T-helper 9 cell (primary cell): ENCODE results near the gene ARPIN.
"Not testable (repeated sequence)": the region's sequence is repeated elsewhere in the genome, so short reads cannot be mapped to it uniquely, and the experiment has no call there.

Experiments
- DNase-seq: peaks from one replicate; pipeline ENCODE4 v3.0.0-alpha.2; 2020
- total RNA-seq, 2 donors: gene quantifications; one replicate each; lab custom pipeline; 2026; lab: John Stamatoyannopoulos, UW

Gene ARPIN
- total RNA-seq: 0.07 to 0.24 reads per million in 2 donors

DNA sequence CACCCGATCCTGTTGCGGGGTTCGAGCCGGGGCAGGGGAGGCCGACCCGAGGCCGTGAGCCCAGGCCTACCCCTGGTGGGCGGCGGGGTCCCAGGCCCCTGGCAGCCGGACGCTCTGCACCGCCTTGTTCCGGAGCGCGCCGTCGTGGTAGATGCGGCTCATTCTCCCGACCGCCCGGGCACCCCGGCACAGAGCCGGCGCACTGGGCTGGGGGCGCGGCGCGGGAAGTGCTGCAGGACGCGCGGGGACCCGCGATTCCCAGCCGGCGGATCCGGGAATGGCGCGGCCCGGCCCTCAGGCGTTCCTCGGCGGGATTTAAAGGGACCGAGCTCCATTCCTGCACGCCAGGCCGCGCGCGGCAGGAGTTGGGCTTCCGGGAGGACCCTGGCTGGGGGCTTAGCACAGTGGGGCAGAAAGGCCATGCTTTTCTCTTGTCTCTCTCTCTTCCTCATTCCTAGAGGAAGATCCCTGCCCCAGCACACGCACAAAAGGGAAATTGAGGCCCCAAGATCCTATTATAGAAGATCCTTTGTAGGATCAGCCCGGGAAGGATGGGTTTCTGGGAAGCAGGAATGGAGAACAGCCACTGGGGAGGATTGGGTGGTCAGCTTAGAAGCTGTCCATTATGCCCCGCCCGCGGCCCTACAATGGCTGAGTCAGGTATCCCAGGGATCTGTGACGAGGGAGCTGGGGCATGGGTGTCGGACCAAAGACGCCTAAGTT is at the start of gene ARPIN:
ARPIN (minus strand) TSS at position 279 of the 723 bp plus-strand sequence; CDS start at position 162, 117 bp downstream.
- no peak for DNase-seq

DNA sequence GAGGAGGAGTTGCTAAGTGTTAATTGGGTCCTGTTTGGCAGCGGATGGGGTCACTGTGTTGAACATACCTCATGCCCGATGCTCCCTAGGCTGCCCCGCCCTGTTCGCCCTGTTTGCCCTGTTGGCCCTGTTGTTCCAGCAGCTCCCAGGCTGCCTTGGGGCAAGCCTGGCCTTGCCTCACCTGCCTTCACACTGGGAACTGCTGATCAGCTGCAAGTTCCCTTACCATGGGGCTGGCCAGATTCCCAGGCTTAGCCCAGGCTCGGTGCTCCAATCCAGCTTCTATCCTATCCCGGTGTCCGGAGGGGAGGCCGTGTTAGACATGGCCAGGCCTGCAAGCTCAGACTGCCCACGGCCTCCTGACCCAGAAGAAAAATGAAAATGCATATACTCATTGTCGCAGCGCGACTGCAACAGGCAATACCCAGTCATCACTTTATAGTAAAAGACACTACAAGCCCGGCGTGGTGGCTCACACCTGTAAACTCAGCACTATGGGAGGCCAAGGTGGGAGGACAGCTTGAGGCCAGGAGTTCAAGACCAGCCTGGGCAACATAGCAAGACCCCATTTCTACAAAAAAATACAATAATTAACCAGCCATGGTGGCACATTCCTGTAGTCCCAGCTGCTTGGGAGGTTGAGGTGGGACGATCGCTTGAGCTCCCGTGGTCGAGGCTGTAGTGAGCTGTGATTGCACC is 45.5 kb upstream of the ARPIN start:
- no peak for DNase-seq

DNA sequence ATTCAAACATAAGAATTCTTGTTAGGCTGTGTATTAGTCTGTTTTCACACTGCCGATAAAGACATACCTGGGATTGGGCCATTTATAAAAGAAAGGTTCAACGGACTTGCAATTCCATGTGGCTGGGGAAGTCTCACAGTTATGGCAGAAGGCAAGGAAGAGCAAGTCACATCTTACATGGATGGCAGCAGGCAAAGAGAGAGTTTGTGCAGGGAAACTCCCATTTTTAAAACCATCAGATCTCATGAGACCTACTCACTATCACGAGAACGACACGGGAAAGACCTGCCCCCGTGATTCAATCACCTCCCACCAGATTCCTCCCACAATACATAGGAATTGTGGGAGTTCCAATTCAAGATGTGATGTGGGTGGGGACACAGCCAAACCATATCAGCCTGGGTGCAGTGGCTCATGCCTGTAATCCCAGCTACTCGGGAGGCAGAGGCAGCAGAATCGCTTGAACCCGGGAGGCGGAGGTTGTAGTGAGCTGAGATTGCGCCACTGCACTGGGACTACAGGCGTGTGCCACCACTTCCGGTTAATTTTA is 42.8 kb upstream of the ARPIN start:
- DNase-seq: not testable (repeated sequence)

DNA sequence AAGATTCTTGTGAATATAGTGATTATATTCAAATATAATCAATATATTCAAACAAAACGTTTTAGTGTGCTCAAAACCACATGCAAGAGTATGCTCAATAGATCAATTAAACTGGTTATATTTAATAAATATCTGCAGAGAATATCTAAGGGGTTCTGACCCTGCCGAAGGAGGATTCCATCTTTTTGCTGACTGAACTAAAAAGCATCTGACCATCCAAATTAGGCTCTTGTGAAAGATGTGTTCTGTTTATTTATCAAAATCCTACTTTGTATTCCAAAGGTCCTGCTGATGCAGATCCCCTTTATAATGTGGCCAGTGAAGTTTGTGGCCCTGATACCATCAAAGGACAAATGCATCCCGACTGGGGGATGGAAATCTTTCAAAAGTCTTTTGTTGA is 41.8 kb upstream of the ARPIN start:
- no peak for DNase-seq

DNA sequence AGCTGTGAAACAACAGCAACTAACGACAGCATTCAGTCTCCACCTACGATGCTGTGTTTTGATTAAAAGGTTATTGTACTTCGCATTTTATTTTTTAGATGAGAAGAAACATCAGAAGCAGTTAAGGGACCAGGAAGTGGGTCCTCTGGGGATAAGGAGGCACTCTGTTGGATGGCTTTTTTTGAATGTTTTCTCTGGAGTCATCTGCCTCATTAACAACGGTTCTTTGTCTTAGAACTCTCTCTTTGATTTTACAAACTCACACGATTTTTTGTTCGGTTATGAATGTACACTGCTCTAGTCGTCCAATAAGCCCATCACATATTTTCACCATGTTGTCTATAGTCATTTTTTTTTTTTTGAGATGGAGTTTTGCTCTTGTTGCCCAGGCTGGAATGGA is 36.0 kb upstream of the ARPIN start:
- DNase-seq: no peak

DNA sequence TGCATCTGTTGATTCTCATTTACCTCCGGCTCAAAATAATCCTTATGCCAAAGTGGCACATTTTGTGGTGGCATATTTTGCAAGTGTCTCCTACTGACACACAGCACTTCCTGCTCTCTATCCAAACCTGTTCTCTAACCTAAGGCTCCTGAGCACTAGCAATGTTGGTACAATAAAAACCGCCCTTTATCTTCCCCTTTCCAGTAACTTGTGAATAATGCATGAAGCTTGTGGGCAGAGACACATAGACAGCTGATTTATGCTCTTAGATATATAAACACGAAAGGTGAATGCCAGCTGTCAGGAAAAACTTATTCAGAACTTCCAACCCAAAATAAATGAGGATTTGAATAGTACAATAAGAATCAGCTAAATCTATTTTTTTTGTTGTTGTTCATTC is 34.6 kb upstream of the ARPIN start:
- DNase-seq: no peak

DNA sequence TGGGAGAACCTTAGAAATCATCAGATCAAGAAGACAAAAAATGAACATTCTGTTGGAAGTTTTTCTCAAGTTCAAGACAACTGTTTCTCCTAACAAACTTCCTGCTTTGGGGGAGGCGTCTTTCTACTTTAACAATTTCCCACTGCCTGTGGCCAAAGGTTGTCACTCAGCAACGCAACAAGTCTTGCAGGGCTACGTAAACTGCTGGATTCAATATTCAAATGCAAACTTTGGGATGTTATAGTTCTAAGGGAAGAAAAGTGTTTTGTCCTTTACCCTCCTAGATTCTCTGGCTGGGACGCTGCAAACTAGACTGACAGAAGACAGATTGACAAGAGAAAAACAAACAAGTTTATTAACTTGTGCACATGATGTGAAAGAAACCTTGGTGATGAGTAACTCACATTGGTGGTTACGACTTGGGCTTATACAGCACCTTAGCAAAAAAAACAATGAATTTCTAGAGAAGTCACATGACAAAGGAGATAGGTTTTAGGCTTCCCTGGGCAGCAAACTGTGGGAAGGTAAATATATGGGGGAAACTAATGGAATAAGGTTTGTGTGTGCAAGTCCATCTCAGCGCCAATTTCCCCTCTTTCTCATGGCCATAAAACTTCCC is 34.0 kb upstream of the ARPIN start:
- DNase-seq: no peak

DNA sequence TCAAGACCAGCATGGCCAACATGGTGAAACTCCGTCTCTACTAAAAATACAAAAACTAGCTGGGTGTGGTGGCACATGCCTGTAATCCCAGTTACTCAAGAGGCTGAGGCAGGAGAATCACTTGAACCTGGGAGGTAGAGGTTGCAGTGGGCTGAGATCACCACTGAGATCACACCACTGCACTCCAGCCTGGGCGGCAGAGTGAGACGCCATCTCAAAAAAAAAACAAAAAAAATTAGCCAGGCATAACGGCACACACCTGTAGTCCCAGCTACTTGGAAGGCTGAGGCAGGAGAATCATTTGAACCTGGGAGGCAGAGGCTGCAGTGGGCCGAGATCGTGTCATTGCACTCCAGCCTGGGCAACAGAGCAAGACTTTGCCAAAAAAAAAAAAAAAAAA is 31.0 kb upstream of the ARPIN start:
- DNase-seq: not testable (repeated sequence)

DNA sequence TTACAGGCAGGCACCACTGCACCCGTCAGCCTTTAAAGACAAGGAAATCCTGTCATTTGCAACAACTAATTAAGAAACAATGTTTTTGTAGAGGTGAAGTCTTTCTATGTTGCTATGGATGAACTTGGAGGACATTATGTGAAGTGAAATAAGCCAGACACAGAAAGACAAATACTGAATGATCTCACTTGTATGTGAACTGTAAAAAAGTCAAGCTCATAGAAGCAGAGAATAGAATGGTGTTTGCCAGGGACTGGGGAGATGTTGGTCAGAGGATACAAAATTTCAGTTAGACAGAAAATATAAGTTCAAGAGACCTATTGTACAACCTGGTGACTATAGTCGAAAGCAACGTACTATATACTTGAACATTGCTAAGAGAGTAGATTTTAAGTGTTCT is 27.2 kb upstream of the ARPIN start:
- no peak for DNase-seq

DNA sequence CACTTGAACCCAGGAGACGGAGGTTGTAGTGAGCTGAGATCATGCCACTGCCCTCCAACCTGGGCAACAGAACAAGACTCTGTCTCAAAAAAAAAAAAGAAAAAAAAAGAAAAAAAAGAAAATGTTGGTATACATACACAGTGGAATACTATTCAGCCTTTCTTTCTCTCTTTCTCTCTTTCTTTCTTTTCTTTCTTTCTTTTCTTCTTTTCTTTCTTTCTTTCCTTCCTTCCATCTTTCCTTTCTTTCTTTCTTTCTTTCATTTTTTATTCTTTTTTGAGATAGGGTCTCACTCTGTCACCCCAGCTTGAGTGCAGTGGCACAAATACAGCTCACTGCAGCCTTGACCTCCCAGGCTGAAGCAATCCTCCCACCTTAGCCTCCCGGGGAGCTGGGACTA is 26.6 kb upstream of the ARPIN start:
- DNase-seq: not testable (repeated sequence)

DNA sequence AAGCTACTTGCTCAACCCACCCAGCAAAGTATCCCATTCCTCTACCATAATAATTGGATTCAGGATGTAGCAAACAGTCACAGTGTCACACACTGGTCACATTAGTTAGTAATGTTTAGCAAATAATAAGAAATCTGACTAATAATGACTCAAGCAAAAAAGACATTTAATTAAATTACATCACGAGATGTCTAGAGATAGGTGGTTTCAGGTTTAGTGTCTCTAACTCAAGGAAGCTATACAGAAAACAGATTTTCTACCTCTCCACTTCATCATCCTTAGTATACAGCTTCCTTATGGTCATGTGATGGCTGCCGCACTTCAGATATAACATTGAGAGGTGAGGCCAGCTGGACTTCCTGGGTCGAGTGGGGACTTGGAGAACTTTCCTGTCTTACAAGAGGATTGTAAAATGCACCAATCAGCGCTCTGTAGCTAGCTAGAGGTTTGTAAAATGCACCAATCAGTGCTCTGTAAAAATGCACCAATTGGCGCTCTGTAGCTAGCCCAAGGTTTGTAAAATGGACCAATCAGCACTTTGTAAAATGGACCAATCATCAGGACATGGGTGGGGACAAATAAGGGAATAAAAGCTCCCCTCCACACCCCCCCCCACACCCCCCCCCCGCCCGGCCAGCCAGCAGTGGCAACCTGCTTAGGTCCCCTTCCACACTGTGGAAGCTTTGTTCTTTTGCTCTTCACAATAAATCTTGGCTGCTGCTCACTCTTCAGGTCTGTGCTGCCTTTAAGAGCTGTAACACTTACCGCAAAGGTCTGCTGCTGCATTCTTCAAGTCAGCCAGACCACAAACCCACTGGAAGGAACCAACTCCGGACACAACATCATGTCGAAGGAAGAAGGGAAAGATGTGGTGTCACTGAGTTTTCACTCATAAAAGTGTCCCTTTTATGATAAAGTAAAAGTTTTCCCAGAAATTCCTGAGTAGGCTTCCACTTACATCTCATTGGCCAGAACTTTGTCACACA is 24.9 kb upstream of the ARPIN start:
- DNase-seq: no peak

DNA sequence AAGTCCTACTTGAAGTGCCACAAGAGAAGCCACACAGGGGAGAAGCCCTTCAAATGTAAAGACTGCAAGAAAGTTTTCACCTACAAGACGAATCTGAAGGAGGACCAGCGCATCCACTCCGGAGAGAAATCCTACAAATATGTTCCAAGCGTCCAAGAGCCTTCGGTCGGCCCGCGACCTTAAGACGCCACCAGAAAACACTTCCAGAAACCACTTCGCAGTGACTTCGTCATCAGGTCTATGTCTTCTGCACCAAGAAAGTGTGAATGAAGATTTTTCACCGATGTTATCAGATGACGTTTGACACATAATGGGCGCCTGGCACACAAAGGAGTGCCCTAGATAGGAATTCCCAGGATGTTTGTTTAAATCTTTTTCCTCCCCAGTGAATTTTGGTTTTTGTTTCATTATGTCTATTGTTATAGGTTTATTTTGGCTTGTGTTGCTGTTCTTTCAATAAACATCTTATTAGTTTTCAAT is 24.1 kb upstream of the ARPIN start:
- no peak for DNase-seq

DNA sequence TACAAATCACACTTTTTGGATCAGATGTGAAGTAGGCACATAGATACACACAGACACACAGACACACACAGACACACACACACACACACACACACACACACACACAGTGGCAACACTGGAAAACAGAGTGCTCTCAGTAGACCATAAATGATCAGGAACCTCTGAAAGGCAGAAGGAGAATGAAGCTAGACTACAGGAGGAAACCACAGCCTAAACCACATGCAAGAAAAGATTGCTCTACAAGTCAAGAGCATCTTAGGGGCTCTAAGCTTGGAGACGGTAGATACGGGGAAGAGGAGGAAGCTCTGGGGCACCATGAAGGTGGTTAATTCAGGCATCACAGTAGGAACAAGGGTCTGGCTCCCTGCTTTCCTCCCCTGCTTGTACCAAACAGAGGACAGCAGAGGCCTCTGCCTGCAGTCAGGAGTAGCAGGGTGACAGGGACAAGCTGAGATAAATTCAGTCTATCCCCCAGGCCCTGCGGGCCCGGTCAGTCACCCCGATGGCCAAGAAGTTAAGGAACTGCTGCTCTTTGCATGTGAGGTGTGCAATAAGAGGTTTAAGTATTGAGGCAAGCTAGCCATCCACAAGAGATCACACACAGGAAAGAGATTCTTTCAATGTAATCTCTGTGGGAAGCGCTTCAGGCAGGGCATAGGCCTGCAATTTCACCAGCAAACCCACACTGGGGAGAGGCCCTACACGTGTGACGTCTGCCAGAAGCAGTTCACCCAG is 23.5 kb upstream of the ARPIN start:
- no peak for DNase-seq

DNA sequence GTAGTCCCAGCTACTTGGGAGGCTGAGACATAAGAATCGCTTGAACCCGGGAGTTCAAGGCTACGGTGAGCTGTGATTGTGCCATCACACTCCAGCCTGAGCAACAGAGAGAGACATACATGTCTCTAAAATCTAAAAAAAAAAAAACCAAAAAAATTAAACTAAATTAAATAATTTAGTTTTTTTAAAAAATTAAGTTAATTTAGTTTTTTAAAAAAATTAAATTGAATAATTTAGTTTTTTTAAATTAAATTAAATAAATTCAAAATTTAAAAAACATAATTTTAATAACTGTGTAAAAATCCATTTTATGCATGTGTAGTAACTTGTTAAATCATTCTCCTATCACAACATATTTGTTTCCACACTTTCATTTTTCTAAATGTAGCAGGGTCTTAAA is 20.1 kb upstream of the ARPIN start:
- DNase-seq: no peak

DNA sequence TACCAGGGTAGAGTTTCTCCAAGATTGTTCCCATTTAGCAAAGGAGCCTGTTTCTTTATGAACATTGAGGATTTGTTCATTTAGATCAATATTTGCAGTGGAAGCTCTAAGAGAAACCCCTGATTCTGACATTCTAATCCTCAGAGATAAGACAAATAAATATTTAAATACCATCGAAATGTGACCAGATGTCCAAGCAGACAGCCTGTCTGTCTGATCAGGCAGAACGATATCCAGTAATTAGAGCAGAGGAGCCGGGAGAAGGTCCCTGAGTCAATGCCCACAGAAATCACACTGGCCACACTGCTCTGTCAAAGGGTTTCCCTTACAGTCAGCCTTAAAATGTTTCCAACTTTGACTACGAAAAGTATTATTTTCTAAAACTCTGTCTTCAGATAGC is 15.7 kb upstream of the ARPIN start:
- DNase-seq: no peak

DNA sequence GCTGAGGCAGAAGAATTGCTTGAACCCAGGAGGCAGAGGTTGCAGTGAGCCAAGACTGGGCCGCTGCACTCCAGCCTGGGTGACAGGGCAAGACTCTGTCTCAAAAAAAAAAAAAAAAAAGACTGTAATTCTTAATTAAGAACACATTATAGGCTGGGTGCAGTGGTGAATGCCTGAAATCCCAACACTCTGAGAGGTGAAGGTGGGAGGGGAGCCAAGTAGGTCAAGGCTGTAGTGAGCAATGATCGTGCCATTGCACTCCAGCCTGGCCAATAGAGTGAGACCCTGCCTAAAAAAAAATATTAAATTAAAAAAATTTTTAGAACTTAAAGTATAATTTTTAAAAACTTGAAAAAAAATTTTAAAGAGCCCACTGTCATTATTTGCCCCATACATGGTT is 13.4 kb upstream of the ARPIN start:
- no peak for DNase-seq

DNA sequence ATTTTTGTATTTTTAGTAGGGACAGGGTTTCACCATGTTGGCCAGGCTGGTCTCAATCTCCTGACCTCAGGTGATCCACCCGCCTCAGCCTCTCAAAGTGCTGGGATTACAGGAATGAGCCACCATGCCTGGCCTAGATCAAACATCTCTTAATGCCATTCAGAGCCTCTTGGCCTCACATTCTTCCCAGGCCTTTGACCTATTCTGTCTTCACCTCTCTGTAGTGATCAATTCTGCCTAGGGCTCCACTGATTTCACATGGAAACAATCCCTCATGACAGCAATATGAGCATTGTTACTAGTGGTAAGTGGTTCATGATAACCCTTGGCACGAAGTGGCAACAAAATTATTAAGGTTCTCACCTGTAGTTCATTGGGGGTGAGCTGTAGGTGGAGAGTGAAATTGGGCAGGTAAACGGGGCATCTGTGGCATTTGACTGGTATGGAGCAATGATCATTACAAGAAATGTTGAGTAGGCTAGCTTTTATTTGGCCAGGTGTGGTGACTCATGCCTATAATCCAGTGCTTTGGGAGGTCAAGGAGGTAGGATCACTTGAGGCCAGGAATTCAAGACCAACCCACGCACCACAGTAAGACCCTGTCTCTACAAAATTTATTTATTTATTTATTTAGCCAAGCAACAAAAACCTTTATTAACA is 4.8 kb upstream of the ARPIN start:
- no peak for DNase-seq

DNA sequence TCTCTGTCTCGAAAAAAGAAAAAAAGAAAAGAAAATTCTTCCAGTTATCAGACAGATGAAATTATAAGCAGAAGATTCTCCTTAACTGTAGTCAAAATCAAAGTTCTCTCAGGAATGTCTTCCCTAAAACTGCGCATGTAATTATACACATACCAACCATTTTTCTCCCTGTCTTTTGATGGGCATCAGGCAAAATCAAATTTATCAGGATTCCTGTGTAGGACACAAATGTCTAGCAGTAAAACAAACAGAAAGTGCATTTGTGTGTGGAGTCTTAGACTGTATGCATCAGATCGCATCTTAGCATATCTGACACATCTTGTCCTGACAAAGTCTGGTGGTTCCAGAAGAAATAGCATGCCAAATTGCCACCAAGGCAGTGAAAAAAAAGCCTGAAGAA is 3.9 kb upstream of the ARPIN start:
- no peak for DNase-seq

DNA sequence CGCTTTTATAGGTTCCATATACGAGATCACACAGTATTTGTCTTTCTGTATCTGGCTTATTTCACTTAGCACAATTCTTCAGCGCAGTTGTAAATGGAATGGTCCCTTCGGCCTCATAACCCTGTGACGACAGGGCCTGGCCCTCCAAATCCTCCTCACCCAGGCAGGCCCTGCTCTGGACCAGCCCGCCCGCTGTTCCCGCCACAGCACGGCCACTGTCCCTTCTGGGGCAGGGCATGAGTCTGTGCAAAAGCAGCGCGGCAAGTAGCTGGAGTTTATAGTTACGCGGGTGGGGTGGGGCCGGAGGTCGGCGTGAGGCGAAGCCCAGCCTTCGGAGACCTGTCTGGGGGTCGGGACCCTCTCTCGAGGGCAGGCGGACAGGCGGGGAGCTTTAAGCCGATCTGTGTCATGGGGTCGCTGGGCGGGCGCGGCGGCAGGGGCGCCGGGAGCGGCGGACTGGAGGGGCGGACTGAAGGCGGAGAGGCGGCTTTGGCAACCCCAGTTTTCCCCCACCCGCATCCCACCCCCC is 543 bp downstream of the ARPIN start:
- DNase-seq: no peak

DNA sequence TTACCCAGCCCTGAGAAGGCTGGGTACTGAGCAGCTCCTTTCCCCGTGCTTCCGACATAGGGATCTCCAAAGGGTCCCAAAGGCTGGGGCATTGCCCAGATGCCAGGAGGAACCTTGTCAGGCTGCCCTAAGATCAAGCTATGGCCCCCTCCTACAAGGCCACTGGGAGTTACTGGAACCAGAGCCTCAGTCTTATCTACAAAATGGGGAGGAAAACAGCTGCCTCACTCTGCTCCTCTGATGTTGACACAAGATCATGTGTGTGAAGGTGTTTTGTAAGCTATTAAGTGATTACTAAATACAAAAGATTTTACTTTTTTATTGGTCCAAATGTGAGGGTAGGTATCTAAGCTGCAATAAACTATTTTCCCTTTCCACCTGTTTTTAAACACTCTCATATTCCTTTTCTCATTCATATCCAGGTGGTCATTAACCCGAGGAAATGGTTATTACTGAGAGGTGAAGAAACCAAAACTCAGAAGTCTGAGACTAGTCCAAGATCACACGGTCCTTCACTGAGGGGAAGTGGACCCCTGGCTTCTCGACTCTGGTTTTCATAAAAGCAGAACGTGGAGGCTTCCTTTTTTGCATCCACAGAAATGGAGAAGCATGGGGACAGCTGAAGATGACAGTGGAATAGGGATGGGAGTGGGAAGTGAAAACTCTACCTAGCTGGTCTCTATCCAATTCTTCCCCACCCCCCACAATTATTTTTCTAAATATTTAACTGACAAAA is 1.7 kb downstream of the ARPIN start:
- no peak for DNase-seq
